GM18526 (cell line): Measurements from ENCODE around the gene VSIR.

Source experiments
- POLR2A ChIP-seq: IDR thresholded peaks from 3 replicates; pipeline ENCODE4 v1.6.1; 2011; ENCODE audit not compliant: insufficient read length; ENCODE audit errors: extremely low read depth

VSIR gene

DNA sequence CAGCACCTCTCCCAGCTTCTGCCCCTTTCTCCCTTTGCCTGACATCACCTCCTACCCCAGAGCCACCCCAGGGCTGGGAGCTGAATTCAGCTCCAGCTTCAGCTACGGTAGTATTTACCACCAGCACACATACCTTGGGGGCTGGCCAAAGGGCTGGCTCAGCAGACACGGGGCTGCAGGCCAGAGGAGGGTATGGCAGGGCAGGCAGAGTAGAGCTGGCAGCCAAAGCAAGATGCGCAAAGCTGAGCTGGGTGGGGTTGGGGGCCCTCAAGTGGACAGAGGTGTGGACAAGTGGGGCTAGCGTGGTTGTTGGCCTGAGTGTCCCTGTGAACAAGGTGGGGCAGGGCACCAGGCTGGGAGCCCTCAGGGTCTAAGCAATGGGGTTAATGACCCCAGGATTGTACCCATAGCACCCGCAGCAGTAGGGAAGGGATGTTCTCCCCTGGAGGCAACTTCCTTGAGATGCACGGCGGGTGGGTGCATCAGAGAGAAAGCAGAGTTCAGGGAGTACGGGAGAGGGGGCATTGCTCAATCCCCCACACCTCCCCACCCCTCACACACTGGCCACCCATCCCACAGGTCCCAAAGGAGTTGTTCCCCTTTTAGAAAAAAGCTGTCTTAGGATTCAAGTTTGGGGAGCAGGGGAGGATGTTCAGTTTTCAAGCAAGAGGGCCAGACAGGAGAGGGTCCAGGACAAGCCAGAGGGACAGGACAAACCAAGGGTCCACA is 8.0 kb downstream of the VSIR start:
- TF ChIP-seq POLR2A, result no peak

DNA sequence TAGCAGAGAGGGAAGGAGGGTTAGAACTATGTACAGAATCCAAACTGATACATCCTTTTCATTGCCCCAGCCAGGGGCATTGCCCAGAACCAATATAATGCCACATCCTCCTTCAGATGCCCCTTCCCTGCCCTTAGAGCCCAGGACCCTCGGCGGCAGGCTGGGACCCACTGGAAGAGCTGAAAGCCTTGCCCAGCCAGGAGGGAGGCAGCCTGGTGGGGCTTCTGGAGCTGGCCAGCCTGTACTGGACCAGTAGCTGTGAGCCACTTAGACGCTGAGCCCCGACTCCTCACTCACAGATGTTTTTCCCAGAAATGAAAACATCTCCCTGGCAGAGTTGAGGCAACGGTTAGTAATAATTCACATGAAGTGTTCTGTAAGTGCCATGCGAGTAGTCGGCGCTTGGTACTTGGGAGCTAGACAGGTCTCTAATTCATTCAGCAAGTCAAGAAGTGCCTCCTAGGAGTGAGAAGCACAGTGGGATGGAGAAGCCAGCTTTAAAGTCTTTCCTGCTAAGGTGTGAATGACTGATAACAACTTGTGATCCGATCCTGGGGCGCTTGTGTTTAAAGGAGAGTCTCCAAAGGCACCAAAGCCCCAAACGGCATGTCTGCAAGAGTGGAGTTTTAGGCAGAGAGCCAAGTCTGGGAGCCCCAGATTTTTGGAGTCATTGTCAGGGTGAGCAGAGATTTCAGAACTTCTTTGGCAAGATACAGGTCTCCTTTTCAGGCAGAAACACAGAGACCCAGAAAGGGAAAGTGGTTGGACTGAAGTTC is 9.8 kb downstream of the VSIR start:
- no peak for TF ChIP-seq POLR2A

DNA sequence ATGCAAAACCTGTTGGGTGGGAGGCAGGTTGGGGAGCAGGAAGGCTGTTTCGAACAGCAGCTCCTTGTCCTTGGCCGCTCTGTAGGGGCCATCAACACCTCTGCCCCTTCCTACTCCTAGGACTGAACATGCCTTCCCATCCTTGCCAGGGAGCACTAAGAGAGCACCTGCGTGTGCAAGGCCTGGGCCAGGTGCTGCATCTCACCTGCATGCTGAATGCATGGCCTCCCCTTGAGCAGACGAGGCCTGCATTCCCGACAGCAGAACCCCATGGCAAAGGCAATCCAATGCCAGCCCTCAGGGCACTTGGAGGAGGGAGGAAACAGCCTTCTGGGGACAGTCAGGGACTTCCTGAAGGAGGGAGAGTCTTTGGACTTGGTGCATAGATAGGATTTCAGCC is 11.0 kb downstream of the VSIR start:
- TF ChIP-seq POLR2A, result no peak

DNA sequence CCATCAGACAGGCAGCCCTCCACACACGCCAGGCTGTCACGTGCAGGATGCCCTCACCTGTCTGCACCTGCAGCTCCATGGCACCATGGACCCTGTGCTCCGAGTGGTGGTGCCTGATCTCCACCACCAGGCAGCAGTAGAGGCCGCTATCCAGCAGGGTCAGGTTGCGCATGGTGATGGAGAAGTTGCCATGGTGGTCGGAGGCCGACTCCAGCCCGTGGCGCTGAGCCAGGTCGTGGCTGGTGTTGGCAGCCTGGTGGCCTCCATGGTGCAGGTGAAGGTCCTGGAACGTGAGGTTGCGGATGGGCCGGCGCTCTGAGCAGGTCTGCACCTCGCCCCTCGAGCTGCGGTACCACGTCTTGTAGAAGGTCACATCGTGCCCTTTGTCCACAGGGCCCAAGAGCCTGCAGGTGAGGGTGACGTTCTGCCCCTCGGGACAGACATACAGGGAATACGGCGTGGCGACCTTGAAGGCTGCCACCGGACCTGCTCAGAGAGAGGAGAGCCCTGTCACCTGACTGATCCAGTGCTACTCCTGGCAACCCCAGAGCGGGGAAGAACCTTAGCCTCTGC is 11.7 kb downstream of the VSIR start:
- TF ChIP-seq POLR2A, result no peak

DNA sequence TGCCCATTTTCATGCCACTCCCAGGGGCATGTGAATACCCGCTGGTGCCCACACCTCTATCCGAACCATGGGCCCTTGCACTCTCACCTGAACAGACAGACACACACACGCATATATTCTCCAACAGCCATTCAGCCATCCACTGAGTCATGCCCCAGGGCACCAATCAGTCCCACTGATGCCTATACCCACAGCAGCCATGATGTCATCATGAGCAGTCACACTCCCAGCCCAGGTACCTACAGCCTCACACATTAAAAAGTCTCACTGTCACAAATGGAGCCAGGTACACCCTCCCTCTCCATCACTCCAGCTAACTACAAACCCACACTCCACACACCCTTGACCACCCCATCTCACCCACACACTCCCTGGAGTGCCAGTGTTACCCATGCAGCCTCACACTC is 12.2 kb downstream of the VSIR start:
- no peak for TF ChIP-seq POLR2A

DNA sequence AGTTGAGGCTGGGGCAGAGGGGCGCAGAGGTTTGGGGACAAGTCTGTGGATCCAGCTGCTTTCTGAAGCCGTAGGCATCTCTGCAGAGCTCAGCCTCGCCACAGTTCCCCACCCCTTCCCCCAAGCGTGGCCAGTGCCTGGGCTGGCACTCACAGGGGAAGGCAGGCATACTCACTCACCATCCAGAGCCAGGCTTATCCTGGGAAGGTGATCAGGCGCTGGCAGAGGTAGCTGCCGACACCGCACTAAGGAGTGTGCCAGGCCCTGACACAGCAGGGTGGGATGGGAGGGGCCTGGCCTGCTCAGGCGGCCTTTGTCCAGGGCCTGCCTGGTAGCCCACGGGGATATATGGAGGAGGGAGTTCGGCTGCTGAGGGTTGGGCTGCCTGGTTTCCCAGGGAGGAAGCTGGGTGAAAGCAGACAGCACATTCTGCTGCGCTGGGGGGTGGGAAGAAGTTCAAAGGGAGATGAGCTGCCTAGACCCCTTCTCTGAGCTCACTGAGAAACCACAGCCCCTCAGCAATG is 15.9 kb downstream of the VSIR start:
- no peak for TF ChIP-seq POLR2A

DNA sequence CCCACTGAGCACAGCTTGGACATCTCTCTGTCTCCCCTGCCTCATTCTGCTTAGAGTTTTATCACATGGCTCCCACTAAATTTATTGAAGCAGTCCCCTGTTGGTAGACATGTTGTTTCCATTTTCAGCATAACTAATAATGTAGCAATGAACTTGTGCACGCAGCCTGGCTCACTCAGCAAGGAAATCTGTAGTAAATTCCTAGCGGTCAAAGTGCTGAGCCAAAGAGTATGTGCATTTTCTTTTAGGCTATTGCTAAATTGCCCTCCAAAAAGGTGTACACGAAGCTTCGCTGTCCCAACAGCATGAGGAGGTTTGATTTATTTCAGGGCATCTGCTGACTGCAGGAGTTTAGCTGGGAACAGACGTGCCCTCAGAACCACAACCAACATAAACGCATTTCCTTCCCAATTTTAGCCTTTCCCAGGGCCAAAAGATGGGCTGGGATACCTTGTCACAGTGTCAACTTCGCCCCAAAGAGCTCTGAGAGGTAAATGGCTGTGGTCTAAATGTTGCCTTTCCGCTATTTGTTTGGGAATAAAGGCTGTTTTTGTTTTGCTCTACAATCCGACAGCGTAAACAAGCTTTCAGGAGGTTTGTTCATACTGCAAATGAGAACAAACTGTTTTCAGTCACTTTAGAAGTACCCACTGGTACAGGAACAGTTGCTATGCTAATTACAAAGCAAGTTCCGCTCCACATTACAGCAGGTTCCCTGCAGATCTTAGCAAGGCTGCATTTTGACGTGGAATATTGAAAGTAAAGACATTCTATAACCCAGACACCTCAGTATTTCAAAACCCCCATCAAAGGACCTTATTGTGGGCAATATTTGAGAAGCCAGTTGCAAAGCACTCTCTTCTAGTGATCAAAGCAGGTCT is 16.8 kb downstream of the VSIR start:
- no peak for TF ChIP-seq POLR2A

DNA sequence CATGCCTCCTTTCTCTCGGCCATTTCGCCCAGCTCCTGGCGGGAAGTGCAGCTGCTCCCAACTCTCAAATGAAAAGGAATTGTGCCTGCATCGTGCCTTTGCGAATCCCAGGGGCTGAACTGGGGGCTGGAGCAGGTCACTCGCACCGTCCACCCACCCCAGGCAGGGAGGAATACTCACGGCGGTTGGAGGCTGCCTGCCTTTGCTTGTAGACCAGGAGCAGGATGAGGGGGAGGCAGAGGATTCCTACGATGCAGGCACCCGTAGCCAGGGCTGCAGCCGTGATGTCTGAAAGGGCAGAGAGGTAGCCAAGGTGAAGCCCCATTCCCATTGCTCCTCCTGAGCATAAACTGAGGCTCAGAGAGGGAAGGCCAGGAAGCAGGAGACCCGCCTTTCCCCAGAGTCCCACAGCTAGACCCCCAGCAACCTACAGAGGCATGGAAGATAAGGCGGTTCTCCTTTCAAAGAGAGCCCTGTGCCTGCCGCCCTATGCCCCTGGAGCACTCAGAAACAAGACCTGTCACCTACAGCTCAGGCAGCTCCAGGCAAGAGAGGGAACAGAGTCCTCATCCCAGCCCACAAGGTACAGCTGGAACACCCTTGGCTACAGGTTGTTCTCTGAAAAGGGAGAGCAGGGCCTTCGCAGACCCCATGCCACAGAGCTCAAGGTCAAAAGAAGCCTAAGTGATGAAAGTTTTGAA is 18.0 kb downstream of the VSIR start:
- TF ChIP-seq POLR2A, result no peak

DNA sequence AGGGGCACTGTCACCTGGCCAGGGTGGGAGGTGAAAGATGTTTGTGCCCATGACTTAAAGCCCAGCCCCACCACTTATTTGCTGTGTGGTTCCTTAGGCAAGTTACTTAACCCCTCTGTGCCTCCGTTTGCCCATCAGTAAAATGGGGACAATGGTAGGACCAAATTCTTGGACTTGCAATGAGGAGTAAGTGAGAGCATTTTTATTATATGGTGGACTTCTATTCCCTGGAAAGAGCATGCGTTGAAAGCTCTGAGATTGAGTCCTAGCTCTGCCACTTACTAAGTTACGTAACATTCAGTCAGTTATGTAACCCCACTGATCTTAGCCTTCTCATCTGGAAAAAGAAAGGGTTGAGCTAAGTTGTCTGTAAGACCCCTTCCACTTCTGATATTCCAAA is 18.8 kb downstream of the VSIR start:
- no peak for TF ChIP-seq POLR2A

DNA sequence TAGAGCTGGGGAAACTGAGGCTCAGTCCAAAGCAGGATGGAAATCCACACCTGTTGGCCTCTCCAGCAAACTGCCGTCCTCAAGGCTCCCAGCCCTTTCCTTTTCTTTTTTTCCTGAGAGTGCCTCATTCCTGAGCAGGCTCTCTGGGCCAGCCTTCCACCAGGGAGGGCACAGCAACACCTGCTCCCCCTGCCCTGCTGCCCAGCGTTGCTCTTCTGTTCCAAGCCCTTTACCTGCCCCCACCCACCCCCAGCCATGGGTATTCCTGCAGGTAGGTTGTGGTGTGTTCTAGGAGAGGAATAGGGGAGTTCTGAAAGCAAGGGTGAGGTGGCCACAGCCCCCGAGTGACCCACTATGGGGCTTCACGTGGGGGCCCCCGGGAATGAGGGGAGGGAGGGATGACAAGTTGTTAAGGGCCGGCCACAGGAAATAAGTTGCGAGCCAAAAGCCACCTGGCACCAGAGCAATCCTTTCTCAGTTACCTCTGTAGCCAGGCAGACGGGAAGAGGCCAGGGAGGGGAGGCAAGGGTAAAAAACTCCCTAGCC is 19.3 kb downstream of the VSIR start:
- TF ChIP-seq POLR2A, result no peak

DNA sequence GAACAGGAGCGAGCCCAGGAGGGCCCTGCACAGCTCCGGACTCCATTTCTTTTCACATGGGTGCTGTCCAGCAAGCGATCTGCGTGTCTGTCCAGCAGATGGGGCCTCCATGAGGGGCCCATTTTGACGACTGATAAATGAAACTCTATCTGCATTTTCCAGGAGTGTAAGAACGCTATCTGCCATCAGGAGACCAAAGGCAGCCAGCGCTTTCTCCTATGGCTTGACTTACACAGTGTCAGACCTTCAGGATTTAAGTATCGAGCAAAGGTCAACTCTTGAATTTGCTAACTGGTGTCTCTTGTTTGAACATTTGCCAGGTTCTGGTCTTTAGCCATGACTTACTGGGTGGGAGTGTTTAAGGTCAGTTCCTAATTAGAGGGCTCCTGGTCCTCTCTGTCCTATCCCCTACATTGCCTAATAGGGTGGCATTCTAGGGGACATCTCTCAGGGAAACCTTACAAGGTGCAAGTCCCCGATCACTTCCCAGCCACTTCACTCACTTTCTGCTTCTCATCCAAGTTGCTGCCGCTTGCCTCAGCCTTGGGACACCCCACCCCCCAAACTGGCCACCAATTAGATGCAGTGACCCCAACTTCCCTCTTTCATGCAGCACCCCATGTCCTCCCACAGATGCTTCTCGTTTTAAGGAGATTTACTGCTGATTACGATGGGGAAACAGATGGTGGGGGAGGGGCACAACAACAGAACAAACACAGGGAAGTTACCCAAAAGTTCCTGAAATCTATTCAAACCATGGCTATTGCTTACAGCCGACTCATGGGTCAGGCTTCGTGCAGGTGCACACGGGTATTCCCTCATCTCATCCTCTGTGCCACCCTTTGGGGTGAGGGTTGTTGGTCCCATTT is 20.0 kb downstream of the VSIR start:
- no peak for TF ChIP-seq POLR2A

DNA sequence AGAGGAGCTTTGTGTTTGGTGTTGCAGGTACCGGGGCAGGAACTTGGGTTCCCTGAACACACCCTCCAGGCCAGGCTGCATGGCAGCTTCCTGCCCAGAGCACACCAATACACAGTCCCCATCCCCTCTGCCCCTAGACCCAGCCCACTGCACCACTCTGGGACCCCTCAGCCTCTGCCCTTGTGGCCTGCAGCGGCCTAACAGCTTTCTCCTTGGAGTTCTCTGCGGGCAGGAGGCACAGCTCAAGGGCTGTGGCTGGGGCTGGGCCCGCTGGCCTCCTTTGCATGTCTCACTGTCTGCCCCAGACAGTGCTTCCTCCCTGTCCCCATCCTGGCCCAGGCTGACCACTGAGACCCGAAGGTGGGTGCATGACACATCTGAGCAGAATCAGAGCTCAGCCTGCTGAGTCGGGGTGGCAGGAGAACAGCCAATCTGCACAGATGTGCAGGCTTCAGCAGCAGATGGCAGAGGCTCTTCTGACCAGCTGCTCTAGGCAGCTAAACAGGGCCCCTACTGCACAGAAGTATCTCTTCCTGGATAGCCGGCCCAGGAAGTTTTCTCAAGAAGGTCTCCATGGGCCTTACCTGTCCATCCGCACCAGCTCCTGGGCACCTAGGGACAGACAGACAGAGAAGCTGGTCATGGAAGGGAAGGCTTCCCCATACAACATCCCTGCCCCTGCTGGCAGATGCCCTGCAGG is 20.8 kb downstream of the VSIR start:
- TF ChIP-seq POLR2A, result no peak
